A549 (cell line): ENCODE results near the gene DRC3.

ENCODE experiments used
- FOSL2 ChIP-seq, 2 experiments: fragments of 450-650 bp in 1 of 2; fragments of >200 bp in 1 of 2; sonication (Bioruptor Twin) in 1 of 2; formaldehyde crosslinking; IDR thresholded peaks; 2 replicates each; pipeline versions ENCODE4 v1.5.0 to v1.6.1; 2016 to 2020; ENCODE audit warnings: mild to moderate bottlenecking in 1 of 2, moderate library complexity in 1 of 2
- TF ChIP-seq, protein P1 (sequence below): fragments of >200 bp; sonication (Bioruptor Twin); formaldehyde crosslinking; IDR thresholded peaks from 3 replicates; pipeline ENCODE4 v1.5.1; 2016

DNA sequence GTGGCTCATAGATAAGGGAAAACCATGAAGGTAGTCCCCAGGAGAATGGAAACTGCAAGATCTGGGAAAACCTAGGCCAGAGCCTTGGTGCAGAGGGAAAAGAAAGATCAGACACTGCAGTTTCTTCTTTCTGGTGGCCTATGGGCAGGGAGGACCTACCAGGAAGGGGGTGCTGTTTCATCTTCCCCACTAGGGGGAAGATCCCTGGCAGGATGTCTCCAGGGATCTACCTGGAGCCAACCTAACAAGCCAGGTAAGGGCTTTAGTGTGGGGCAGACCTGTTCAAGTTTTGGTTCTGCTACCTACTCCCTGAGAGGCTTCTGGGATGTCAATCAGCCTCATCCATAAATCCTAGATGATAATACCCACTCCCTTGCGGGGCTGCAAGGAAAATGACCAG, 21.9 kb upstream of the DRC3 start:
- TF ChIP-seq, protein P1, sequence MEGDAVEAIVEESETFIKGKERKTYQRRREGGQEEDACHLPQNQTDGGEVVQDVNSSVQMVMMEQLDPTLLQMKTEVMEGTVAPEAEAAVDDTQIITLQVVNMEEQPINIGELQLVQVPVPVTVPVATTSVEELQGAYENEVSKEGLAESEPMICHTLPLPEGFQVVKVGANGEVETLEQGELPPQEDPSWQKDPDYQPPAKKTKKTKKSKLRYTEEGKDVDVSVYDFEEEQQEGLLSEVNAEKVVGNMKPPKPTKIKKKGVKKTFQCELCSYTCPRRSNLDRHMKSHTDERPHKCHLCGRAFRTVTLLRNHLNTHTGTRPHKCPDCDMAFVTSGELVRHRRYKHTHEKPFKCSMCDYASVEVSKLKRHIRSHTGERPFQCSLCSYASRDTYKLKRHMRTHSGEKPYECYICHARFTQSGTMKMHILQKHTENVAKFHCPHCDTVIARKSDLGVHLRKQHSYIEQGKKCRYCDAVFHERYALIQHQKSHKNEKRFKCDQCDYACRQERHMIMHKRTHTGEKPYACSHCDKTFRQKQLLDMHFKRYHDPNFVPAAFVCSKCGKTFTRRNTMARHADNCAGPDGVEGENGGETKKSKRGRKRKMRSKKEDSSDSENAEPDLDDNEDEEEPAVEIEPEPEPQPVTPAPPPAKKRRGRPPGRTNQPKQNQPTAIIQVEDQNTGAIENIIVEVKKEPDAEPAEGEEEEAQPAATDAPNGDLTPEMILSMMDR: no peak
- TF ChIP-seq FOSL2 (IDR thresholded peaks at IDR 0.05) (no peak), FOSL2 (CRISPR knock-in tag; IDR thresholded peaks at IDR 0.05) (no peak)
